ENCODE measurements around the gene TOR4A. TPM values are rescaled to one million over a fixed set of nuclear protein-coding genes. Genes with fewer than 3 reads are reported as not detected.

Gene TOR4A
- total RNA-seq, 2 experiments from 2014 or later: 11.7 to 22.3 TPM

DNA sequence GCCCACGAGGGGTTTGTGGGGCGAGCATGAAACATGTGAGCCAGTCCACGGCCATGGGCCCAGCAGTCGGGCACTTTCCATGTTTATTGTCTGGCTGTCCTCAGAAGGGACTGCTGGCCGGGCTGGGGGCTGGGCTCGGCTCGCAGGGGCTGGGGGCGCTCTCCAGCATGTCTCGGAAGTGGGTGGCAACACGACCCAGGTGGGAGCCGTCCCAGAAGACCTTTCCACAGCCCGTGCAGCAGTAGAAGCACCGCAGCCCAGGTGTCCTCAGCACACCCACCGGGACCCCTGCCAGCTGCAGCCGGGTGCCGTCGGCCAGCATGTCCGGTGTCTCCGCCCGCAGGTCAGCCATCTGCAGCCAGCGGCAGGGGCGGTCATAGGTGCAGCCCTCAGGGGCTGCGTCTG lies 29.3 kb downstream of the TOR4A start:
- intact Hi-C loops (cut with micrococcal nuclease; ENCODE audit: unreplicated experiment): no loop called here
- Histone ChIP-seq H3K4me3 (ENCODE audit: low read depth, low read length, poor library complexity, severe bottlenecking) (no peak overlapping the region), H3K9me2 (ENCODE audit: insufficient read depth, low read length) (no peaks in the 10 kb centered on the region), H3K4me1 (ENCODE audit: insufficient read depth, low read length, poor library complexity, severe bottlenecking) (peaks cover 24% of the 10 kb centered on the region), H3K27ac (ENCODE audit: low read depth, low read length, poor library complexity, severe bottlenecking) (no peak overlapping the region), H3K4me2 (ENCODE audit: low read length) (no peak overlapping the region), H3K79me2 (ENCODE audit: insufficient read depth, low read depth, low read length) (no peaks in the 10 kb centered on the region), H4K20me1 (ENCODE audit: insufficient read depth, low read length) (no peaks in the 10 kb centered on the region), H3K9me3 (ENCODE audit: low read length) (no peaks in the 10 kb centered on the region), H2AFZ (ENCODE audit: low read length) (no peak overlapping the region), H3K36me3 (ENCODE audit: insufficient read depth, low read length) (no peaks in the 10 kb centered on the region)
- ChIA-PET CTCF (ENCODE audit: unreplicated experiment) (interaction anchor here (0.6 kb wide), 2 partner anchors 20 to 105 kb away, joined by 4 to 7 read pairs; no protein-coding TSS in a partner anchor), POLR2A (no interaction called here)
- no TSS peak for BruUV-seq (replicated peaks)
- DNase-seq (ENCODE audit: low spot score): no peak
- no peak for TF ChIP-seq EZH2phosphoT487 (IDR thresholded peaks at IDR 0.05; ENCODE audit: borderline replicate concordance, low read depth, low read length)
- no peak for TF ChIP-seq CTCF (conservative IDR thresholded peaks at IDR 0.05; ENCODE audit: low read length)

GRCh38 chr9:137307255-137308056 lies 29.9 kb downstream of the TOR4A start:
- Histone ChIP-seq H3K4me3 (ENCODE audit: low read depth, low read length, poor library complexity, severe bottlenecking) (no peak overlapping the region), H3K4me2 (ENCODE audit: low read length) (no peak overlapping the region), H3K36me3 (ENCODE audit: insufficient read depth, low read length) (no peaks in the 10 kb centered on the region), H4K20me1 (ENCODE audit: insufficient read depth, low read length) (no peaks in the 10 kb centered on the region), H3K9me3 (ENCODE audit: low read length) (no peaks in the 10 kb centered on the region), H3K9me2 (ENCODE audit: insufficient read depth, low read length) (no peaks in the 10 kb centered on the region), H2AFZ (ENCODE audit: low read length) (no peak overlapping the region), H3K79me2 (ENCODE audit: insufficient read depth, low read depth, low read length) (no peaks in the 10 kb centered on the region), H3K4me1 (ENCODE audit: insufficient read depth, low read length, poor library complexity, severe bottlenecking) (peaks cover 23% of the 10 kb centered on the region), H3K27ac (ENCODE audit: low read depth, low read length, poor library complexity, severe bottlenecking) (no peak overlapping the region)
- no peak for DNase-seq (ENCODE audit: low spot score)
- BruUV-seq (replicated peaks): no TSS peak
- CTCF ChIA-PET (ENCODE audit: unreplicated experiment): no interaction called here
- POLR2A ChIA-PET: no interaction called here
- intact Hi-C loops (cut with micrococcal nuclease; ENCODE audit: unreplicated experiment): no loop called here
- TF ChIP-seq EZH2phosphoT487 (IDR thresholded peaks at IDR 0.05; ENCODE audit: borderline replicate concordance, low read depth, low read length) (no peak), CTCF (conservative IDR thresholded peaks at IDR 0.05; ENCODE audit: low read length) (no peak)

- H3K79me2 ChIP-seq (ENCODE audit: insufficient read depth, low read depth, low read length): no peaks in the 10 kb centered on the region
- H3K36me3 ChIP-seq (ENCODE audit: insufficient read depth, low read length): no peaks in the 10 kb centered on the region
- H3K9me3 ChIP-seq (ENCODE audit: low read length): no peaks in the 10 kb centered on the region
- no peaks in the 10 kb centered on the region for H4K20me1 ChIP-seq (ENCODE audit: insufficient read depth, low read length)
- H3K4me2 ChIP-seq (ENCODE audit: low read length): no peak overlapping the region
- H3K4me3 ChIP-seq (ENCODE audit: low read depth, low read length, poor library complexity, severe bottlenecking): no peak overlapping the region
- H2AFZ ChIP-seq (ENCODE audit: low read length): no peak overlapping the region
- no peak for TF ChIP-seq EZH2phosphoT487 (IDR thresholded peaks at IDR 0.05; ENCODE audit: borderline replicate concordance, low read depth, low read length)
- TF ChIP-seq CTCF (conservative IDR thresholded peaks at IDR 0.05; ENCODE audit: low read length): no peak
- CTCF ChIA-PET (ENCODE audit: unreplicated experiment): no interaction called here
- DNase-seq (ENCODE audit: low spot score): no peak
- peaks cover 18% of the 10 kb centered on the region for H3K4me1 ChIP-seq (ENCODE audit: insufficient read depth, low read length, poor library complexity, severe bottlenecking)
- intact Hi-C loops (cut with micrococcal nuclease; ENCODE audit: unreplicated experiment): no loop called here
- POLR2A ChIA-PET: interaction anchor here (0.6 kb wide), 1 partner anchor 21 kb away, joined by 3 read pairs; no protein-coding TSS in a partner anchor
- no peak overlapping the region for H3K27ac ChIP-seq (ENCODE audit: low read depth, low read length, poor library complexity, severe bottlenecking)
- H3K9me2 ChIP-seq (ENCODE audit: insufficient read depth, low read length): no peaks in the 10 kb centered on the region
- no TSS peak for BruUV-seq (replicated peaks)
Measured at GRCh38 chr9:137308057-137308619, 30.6 kb downstream of the TOR4A start.
